WTC11 (cell line): ENCODE data around the gene LIMD2. TPM values are rescaled to one million over a fixed set of nuclear protein-coding genes. Genes with fewer than 3 reads are reported as not detected.

ENCODE experiments used
- ATAC-seq: fragments of 200-7000 bp; cut with Tn5 transposase; 2 replicates; pipeline ENCODE4 v1.10.0; 2021; ENCODE audit warnings: mild to moderate bottlenecking, moderate library complexity
- CTCF ChIA-PET: fragments of 300-600 bp; sonication (Branson Sonifier 250); formaldehyde crosslinking; loops from one replicate; lab custom pipeline; 2021; ENCODE audit warnings: antibody characterized with exemption; lab: Charles Lee
- POLR2A ChIA-PET: fragments of 350-600 bp; sonication (Branson Sonifier 250); formaldehyde crosslinking; loops from one replicate; lab custom pipeline; 2021; ENCODE audit warnings: antibody characterized with exemption; lab: Charles Lee
- DNase-seq: peaks from one replicate; pipeline ENCODE4 v3.0.0; 2021; ENCODE audit warnings: low spot score
- H3K27ac Mint-ChIP-seq: 2 replicates; pipeline ENCODE4 v1.8.0; 2021; ENCODE audit warnings: mixed read lengths
- H3K27me3 Mint-ChIP-seq: 2 replicates; pipeline ENCODE4 v1.8.0; 2021; ENCODE audit warnings: low read depth, mild to moderate bottlenecking, moderate library complexity, mixed read lengths
- H3K36me3 Mint-ChIP-seq: 2 replicates; pipeline ENCODE4 v1.8.0; 2021; ENCODE audit warnings: mixed read lengths
- H3K4me1 Mint-ChIP-seq: 2 replicates; pipeline ENCODE4 v1.8.0; 2022; ENCODE audit warnings: mixed read lengths
- H3K4me3 Mint-ChIP-seq: 2 replicates; pipeline ENCODE4 v1.8.0; 2021; ENCODE audit warnings: mild to moderate bottlenecking, moderate library complexity, mixed read lengths
- H3K9me3 Mint-ChIP-seq: 2 replicates; pipeline ENCODE4 v1.8.0; 2021; ENCODE audit warnings: mixed read lengths
- ELF4 ChIP-seq: sonication (generic); formaldehyde crosslinking; IDR thresholded peaks from 2 replicates; pipeline ENCODE4 v1.8.1; 2022; ENCODE audit warnings: low read depth, mild to moderate bottlenecking, moderate library complexity, missing genetic modification reagents
- ETV6 ChIP-seq: sonication (generic); formaldehyde crosslinking; IDR thresholded peaks from 2 replicates; pipeline ENCODE4 v1.8.1; 2022; ENCODE audit warnings: mild to moderate bottlenecking, missing genetic modification reagents
- GTF2I ChIP-seq: fragments of 250-450 bp; sonication (Bioruptor Pico); conservative IDR thresholded peaks from 2 replicates; pipeline ENCODE4 v1.4.0; 2021; ENCODE audit warnings: mild to moderate bottlenecking
- NFATC4 ChIP-seq: fragments of 250-450 bp; sonication (Bioruptor Pico); IDR thresholded peaks from 2 replicates; pipeline ENCODE4 v1.9.0; 2021; ENCODE audit warnings: mild to moderate bottlenecking
- NFYB ChIP-seq: sonication (generic); formaldehyde crosslinking; conservative IDR thresholded peaks from 2 replicates; pipeline ENCODE4 v1.8.0; 2022; ENCODE audit warnings: low read depth, missing genetic modification reagents
- OVOL2 ChIP-seq: fragments of 250-450 bp; sonication (Bioruptor Pico); IDR thresholded peaks from 2 replicates; pipeline ENCODE4 v1.9.0; 2021; ENCODE audit warnings: mild to moderate bottlenecking, borderline replicate concordance
- PRRX2 ChIP-seq: fragments of 250-450 bp; sonication (Bioruptor Pico); IDR thresholded peaks from 2 replicates; pipeline ENCODE4 v1.8.0; 2021; ENCODE audit warnings: mild to moderate bottlenecking
- RORB ChIP-seq: fragments of 250-450 bp; sonication (Bioruptor Pico); IDR thresholded peaks from 2 replicates; pipeline ENCODE4 v1.9.0; 2021; ENCODE audit warnings: mild to moderate bottlenecking
- TP53 ChIP-seq: sonication (generic); formaldehyde crosslinking; IDR thresholded peaks from 2 replicates; pipeline ENCODE4 v1.8.1; 2023; ENCODE audit warnings: mild to moderate bottlenecking, missing genetic modification reagents
- ZNF121 ChIP-seq: sonication (generic); formaldehyde crosslinking; IDR thresholded peaks from 2 replicates; pipeline ENCODE4 v1.8.0; 2023; ENCODE audit warnings: missing genetic modification reagents
- ZNF396 ChIP-seq: fragments of 250-450 bp; sonication (Bioruptor Pico); IDR thresholded peaks from 2 replicates; pipeline ENCODE4 v1.8.0; 2021; ENCODE audit warnings: mild to moderate bottlenecking, moderate library complexity, borderline replicate concordance
- total RNA-seq: library from RNA; stranded (reverse); gene quantifications from 3 replicates; pipeline ENCODE4 v1.2.3, GENCODE V29; 2021
- TF ChIP-seq, protein P1 (sequence below): sonication (generic); formaldehyde crosslinking; IDR thresholded peaks from 2 replicates; pipeline ENCODE4 v1.8.0; 2022; ENCODE audit warnings: missing genetic modification reagents
- TF ChIP-seq, protein P2 (sequence below): sonication (generic); formaldehyde crosslinking; IDR thresholded peaks from 2 replicates; pipeline ENCODE4 v1.8.1; 2022; ENCODE audit warnings: mild to moderate bottlenecking, moderate library complexity, missing genetic modification reagents
- TF ChIP-seq, protein P3 (sequence below): sonication (generic); formaldehyde crosslinking; IDR thresholded peaks from 2 replicates; pipeline ENCODE4 v1.8.1; 2023; ENCODE audit warnings: mild to moderate bottlenecking, missing genetic modification reagents, borderline replicate concordance
- TF ChIP-seq, protein P4 (sequence below): sonication (generic); formaldehyde crosslinking; IDR thresholded peaks from 2 replicates; pipeline ENCODE4 v1.8.0; 2022; ENCODE audit warnings: mild to moderate bottlenecking, missing genetic modification reagents
- TF ChIP-seq, protein P5 (sequence below): sonication (generic); formaldehyde crosslinking; IDR thresholded peaks from 2 replicates; pipeline ENCODE4 v1.8.1; 2023; ENCODE audit warnings: mild to moderate bottlenecking, missing genetic modification reagents
- TF ChIP-seq, protein P6 (sequence below): fragments of 200-600 bp; IDR thresholded peaks from 2 replicates; pipeline ENCODE4 v1.8.0; 2022; ENCODE audit warnings: antibody characterized with exemption
- TF ChIP-seq, protein P7 (sequence below): sonication (generic); formaldehyde crosslinking; IDR thresholded peaks from 2 replicates; pipeline ENCODE4 v1.8.1; 2023; ENCODE audit warnings: mild to moderate bottlenecking, missing genetic modification reagents
- TF ChIP-seq, protein P8 (sequence below): sonication (generic); formaldehyde crosslinking; IDR thresholded peaks from 2 replicates; pipeline ENCODE4 v1.8.1; 2023; ENCODE audit warnings: mild to moderate bottlenecking, missing genetic modification reagents, moderate library complexity

Gene LIMD2
- total RNA-seq, 1 experiment from 2014 or later, result 91.8 TPM

DNA sequence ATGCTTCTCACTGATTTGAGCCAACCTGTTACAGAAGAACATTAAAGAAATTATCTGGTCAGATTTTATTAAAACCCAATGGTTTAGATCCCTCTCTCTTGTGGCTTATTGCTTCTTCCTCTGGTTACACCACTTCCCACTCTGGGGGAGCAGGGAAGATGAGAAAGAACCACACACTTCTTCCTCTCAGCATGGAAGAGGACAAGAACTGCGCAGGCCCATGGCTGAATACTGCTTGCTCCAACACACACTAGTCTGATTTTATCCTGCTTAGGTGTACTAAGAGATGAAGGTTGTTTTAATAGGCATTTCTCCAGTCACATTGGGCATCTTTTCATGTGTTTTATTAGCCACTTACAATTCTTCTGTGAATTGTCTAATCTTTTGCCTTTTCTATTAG lies 50.1 kb downstream of the LIMD2 start (continued):
- TF ChIP-seq, protein P1, sequence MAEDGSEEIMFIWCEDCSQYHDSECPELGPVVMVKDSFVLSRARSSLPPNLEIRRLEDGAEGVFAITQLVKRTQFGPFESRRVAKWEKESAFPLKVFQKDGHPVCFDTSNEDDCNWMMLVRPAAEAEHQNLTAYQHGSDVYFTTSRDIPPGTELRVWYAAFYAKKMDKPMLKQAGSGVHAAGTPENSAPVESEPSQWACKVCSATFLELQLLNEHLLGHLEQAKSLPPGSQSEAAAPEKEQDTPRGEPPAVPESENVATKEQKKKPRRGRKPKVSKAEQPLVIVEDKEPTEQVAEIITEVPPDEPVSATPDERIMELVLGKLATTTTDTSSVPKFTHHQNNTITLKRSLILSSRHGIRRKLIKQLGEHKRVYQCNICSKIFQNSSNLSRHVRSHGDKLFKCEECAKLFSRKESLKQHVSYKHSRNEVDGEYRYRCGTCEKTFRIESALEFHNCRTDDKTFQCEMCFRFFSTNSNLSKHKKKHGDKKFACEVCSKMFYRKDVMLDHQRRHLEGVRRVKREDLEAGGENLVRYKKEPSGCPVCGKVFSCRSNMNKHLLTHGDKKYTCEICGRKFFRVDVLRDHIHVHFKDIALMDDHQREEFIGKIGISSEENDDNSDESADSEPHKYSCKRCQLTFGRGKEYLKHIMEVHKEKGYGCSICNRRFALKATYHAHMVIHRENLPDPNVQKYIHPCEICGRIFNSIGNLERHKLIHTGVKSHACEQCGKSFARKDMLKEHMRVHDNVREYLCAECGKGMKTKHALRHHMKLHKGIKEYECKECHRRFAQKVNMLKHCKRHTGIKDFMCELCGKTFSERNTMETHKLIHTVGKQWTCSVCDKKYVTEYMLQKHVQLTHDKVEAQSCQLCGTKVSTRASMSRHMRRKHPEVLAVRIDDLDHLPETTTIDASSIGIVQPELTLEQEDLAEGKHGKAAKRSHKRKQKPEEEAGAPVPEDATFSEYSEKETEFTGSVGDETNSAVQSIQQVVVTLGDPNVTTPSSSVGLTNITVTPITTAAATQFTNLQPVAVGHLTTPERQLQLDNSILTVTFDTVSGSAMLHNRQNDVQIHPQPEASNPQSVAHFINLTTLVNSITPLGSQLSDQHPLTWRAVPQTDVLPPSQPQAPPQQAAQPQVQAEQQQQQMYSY (CRISPR knock-in tag), result no peak
- TF ChIP-seq ZNF396 (no peak), TP53 (CRISPR knock-in tag) (no peak), RORB (CRISPR knock-in tag) (no peak)
- TF ChIP-seq, protein P2, sequence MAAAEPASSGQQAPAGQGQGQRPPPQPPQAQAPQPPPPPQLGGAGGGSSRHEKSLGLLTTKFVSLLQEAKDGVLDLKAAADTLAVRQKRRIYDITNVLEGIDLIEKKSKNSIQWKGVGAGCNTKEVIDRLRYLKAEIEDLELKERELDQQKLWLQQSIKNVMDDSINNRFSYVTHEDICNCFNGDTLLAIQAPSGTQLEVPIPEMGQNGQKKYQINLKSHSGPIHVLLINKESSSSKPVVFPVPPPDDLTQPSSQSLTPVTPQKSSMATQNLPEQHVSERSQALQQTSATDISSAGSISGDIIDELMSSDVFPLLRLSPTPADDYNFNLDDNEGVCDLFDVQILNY (CRISPR knock-in tag), result no peak

DNA sequence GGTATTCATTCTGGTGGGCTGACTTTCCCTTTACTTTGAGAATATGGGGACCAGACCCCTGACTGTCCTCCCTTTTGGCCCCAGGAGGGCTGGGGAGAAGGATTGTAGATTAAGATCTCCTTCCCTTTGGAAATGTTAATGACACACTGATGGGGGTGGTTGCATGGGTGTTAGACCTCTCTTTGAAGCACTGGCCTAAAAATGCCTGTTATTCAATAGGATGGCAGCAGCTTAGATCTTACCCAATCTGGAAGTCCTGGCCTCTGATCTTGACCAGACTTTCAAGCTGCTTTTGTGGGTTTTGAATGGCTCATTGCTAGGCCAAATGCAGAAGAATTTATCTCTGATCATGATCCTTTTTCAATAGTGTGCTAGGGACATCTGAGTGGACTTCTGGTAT lies 52.0 kb downstream of the LIMD2 start:
- peaks cover 19% of the 10 kb centered on the region for H3K4me1 Mint-ChIP-seq
- H3K27ac Mint-ChIP-seq, result peak overlapping the region; percentile 56; the same call in 1 of the 2 replicates
- H3K27me3 Mint-ChIP-seq, result no peaks in the 10 kb centered on the region
- no peaks in the 10 kb centered on the region for H3K9me3 Mint-ChIP-seq
- ChIA-PET POLR2A (no interaction called here), CTCF (interaction anchor here (1.1 to 1.5 kb wide), 3 partner anchors 21 to 169 kb away, joined by 3 to 5 read pairs (median 3); no protein-coding TSS in a partner anchor)
- DNase-seq (no peak), ATAC-seq (peak; percentile 90)
- H3K36me3 Mint-ChIP-seq, result peaks cover 6% of the 10 kb centered on the region; the same call in 1 of the 2 replicates
- H3K4me3 Mint-ChIP-seq, result no peak overlapping the region; the same call in 1 of the 2 replicates
- no peak for TF ChIP-seq NFYB
- TF ChIP-seq, protein P3, sequence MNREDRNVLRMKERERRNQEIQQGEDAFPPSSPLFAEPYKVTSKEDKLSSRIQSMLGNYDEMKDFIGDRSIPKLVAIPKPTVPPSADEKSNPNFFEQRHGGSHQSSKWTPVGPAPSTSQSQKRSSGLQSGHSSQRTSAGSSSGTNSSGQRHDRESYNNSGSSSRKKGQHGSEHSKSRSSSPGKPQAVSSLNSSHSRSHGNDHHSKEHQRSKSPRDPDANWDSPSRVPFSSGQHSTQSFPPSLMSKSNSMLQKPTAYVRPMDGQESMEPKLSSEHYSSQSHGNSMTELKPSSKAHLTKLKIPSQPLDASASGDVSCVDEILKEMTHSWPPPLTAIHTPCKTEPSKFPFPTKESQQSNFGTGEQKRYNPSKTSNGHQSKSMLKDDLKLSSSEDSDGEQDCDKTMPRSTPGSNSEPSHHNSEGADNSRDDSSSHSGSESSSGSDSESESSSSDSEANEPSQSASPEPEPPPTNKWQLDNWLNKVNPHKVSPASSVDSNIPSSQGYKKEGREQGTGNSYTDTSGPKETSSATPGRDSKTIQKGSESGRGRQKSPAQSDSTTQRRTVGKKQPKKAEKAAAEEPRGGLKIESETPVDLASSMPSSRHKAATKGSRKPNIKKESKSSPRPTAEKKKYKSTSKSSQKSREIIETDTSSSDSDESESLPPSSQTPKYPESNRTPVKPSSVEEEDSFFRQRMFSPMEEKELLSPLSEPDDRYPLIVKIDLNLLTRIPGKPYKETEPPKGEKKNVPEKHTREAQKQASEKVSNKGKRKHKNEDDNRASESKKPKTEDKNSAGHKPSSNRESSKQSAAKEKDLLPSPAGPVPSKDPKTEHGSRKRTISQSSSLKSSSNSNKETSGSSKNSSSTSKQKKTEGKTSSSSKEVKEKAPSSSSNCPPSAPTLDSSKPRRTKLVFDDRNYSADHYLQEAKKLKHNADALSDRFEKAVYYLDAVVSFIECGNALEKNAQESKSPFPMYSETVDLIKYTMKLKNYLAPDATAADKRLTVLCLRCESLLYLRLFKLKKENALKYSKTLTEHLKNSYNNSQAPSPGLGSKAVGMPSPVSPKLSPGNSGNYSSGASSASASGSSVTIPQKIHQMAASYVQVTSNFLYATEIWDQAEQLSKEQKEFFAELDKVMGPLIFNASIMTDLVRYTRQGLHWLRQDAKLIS, result no peak
- TF ChIP-seq NFATC4 (CRISPR knock-in tag), result no peak
- TF ChIP-seq, protein P4, sequence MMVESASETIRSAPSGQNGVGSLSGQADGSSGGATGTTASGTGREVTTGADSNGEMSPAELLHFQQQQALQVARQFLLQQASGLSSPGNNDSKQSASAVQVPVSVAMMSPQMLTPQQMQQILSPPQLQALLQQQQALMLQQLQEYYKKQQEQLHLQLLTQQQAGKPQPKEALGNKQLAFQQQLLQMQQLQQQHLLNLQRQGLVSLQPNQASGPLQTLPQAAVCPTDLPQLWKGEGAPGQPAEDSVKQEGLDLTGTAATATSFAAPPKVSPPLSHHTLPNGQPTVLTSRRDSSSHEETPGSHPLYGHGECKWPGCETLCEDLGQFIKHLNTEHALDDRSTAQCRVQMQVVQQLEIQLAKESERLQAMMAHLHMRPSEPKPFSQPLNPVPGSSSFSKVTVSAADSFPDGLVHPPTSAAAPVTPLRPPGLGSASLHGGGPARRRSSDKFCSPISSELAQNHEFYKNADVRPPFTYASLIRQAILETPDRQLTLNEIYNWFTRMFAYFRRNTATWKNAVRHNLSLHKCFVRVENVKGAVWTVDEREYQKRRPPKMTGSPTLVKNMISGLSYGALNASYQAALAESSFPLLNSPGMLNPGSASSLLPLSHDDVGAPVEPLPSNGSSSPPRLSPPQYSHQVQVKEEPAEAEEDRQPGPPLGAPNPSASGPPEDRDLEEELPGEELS (CRISPR knock-in tag), result no peak
- TF ChIP-seq RORB (CRISPR knock-in tag), result no peak
- no peak for TF ChIP-seq GTF2I (CRISPR knock-in tag)
- no peak for TF ChIP-seq OVOL2 (CRISPR knock-in tag)
- TF ChIP-seq, protein P5, sequence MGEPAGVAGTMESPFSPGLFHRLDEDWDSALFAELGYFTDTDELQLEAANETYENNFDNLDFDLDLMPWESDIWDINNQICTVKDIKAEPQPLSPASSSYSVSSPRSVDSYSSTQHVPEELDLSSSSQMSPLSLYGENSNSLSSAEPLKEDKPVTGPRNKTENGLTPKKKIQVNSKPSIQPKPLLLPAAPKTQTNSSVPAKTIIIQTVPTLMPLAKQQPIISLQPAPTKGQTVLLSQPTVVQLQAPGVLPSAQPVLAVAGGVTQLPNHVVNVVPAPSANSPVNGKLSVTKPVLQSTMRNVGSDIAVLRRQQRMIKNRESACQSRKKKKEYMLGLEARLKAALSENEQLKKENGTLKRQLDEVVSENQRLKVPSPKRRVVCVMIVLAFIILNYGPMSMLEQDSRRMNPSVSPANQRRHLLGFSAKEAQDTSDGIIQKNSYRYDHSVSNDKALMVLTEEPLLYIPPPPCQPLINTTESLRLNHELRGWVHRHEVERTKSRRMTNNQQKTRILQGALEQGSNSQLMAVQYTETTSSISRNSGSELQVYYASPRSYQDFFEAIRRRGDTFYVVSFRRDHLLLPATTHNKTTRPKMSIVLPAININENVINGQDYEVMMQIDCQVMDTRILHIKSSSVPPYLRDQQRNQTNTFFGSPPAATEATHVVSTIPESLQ (CRISPR knock-in tag), result no peak
- TF ChIP-seq, protein P6, sequence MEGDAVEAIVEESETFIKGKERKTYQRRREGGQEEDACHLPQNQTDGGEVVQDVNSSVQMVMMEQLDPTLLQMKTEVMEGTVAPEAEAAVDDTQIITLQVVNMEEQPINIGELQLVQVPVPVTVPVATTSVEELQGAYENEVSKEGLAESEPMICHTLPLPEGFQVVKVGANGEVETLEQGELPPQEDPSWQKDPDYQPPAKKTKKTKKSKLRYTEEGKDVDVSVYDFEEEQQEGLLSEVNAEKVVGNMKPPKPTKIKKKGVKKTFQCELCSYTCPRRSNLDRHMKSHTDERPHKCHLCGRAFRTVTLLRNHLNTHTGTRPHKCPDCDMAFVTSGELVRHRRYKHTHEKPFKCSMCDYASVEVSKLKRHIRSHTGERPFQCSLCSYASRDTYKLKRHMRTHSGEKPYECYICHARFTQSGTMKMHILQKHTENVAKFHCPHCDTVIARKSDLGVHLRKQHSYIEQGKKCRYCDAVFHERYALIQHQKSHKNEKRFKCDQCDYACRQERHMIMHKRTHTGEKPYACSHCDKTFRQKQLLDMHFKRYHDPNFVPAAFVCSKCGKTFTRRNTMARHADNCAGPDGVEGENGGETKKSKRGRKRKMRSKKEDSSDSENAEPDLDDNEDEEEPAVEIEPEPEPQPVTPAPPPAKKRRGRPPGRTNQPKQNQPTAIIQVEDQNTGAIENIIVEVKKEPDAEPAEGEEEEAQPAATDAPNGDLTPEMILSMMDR, result no peak
- TF ChIP-seq, protein P7, sequence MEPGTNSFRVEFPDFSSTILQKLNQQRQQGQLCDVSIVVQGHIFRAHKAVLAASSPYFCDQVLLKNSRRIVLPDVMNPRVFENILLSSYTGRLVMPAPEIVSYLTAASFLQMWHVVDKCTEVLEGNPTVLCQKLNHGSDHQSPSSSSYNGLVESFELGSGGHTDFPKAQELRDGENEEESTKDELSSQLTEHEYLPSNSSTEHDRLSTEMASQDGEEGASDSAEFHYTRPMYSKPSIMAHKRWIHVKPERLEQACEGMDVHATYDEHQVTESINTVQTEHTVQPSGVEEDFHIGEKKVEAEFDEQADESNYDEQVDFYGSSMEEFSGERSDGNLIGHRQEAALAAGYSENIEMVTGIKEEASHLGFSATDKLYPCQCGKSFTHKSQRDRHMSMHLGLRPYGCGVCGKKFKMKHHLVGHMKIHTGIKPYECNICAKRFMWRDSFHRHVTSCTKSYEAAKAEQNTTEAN (CRISPR knock-in tag), result no peak
- TF ChIP-seq, protein P8, sequence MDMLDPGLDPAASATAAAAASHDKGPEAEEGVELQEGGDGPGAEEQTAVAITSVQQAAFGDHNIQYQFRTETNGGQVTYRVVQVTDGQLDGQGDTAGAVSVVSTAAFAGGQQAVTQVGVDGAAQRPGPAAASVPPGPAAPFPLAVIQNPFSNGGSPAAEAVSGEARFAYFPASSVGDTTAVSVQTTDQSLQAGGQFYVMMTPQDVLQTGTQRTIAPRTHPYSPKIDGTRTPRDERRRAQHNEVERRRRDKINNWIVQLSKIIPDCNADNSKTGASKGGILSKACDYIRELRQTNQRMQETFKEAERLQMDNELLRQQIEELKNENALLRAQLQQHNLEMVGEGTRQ (CRISPR knock-in tag), result no peak
- TF ChIP-seq ETV6 (CRISPR knock-in tag), result no peak
- no peak for TF ChIP-seq ZNF121 (CRISPR knock-in tag)
- no peak for TF ChIP-seq ELF4 (CRISPR knock-in tag)
- TF ChIP-seq PRRX2 (CRISPR knock-in tag), result no peak
